Ovary (tissue), 9 donors: Measurements from ENCODE around the gene BAHCC1. TPM values are rescaled to one million over a fixed set of nuclear protein-coding genes. Genes with fewer than 3 reads are reported as not detected.

Source experiments
- DNase-seq, 5 donors: peaks; one replicate each; pipeline ENCODE4 v3.0.0-alpha.2; 2019 to 2020
- H3K27ac ChIP-seq, 2 donors: fragments of 200-600 bp; one replicate each; pipeline versions ENCODE4 v1.5.1 to v1.8.0; 2019 to 2022
- H3K27me3 ChIP-seq: fragments of 200-600 bp; one replicate; pipeline ENCODE4 v1.8.0; 2022
- H3K36me3 ChIP-seq: fragments of 200-600 bp; sonication (generic); one replicate; pipeline ENCODE4 v1.5.1; 2019
- H3K4me1 ChIP-seq: one replicate; pipeline ENCODE4 v1.8.1; 2013; ENCODE audit warnings: mild to moderate bottlenecking, moderate library complexity; ENCODE audit not compliant: insufficient read depth
- H3K4me3 ChIP-seq: fragments of 200-600 bp; sonication (generic); one replicate; pipeline ENCODE4 v1.5.1; 2017
- H3K9me3 ChIP-seq, 2 donors: fragments of 200-600 bp in 1 of 2; sonication (generic) in 1 of 2; one replicate each; pipeline versions ENCODE4 v1.5.1 to v1.8.1; 2013 to 2019; ENCODE audit warnings: mild to moderate bottlenecking in 1 of 2, moderate library complexity in 1 of 2
- CTCF ChIP-seq, 3 donors: fragments of 450-650 bp in 2 of 3; fragments of 200-600 bp in 1 of 3; IDR thresholded peaks; one replicate each; pipeline versions ENCODE4 v1.5.1 to v1.8.0; 2016 to 2022; ENCODE audit warnings: antibody characterized with exemption in 3 of 3, mild to moderate bottlenecking in 1 of 3
- EP300 ChIP-seq: sonication (generic); formaldehyde crosslinking; IDR thresholded peaks from one replicate; pipeline ENCODE4 v1.6.1; 2017; ENCODE audit warnings: antibody characterized with exemption
- POLR2A ChIP-seq: fragments of 450-650 bp; IDR thresholded peaks from one replicate; pipeline ENCODE4 v1.6.1; 2017; ENCODE audit warnings: antibody characterized with exemption, mild to moderate bottlenecking, moderate library complexity
- WGBS, 3 donors: extraction: QIAGEN DNeasy Blood & Tissue Kit in 1 of 3; methylation state at CpG; one replicate each; pipeline versions ENCODE4 v1.1.5 to v1.1.7; 2013 to 2017; 5-methylcytosine and 5-hydroxymethylcytosine counted together
- intact Hi-C, 4 donors: fragments of 100-400 bp; cut with DNase I; formaldehyde crosslinking; loops; one replicate each; pipeline versions ENCODE4 v1.11.0 to v1.15.1; 2022 to 2023
- polyA plus RNA-seq, 2 donors: library from polyadenylated mRNA; stranded (reverse); fragments of 200-250 nt in 1 of 2; fragments of 350-450 nt in 1 of 2; fragmentation: Illumina TruSeq in 1 of 2; extraction: RNeasy Lipid Tissue Mini Kit (QIAGEN cat#74804) in 1 of 2; gene quantifications; one replicate each; pipeline ENCODE4 v1.2.3, GENCODE V29; 2013 to 2014
- total RNA-seq, 7 donors: library from RNA; depleted of rRNA in 2 of 7; stranded (reverse); fragments of >200 nt in 2 of 7; fragmentation: NEBNext Ultra II Directional in 3 of 7; extraction: Animal tissue kit (Norgen Biotek cat#: 25700) in 3 of 7; gene quantifications; one replicate each; pipeline versions ENCODE4 v1.1.0 to v1.2.4, GENCODE V29; 2016 to 2023
- donor health status: DM: no; HTN: no; CAD: no; lungs with moderate emphysema.
- donor health status: DM: no; HTN: no; CAD: no.
- donor health status: Bipolar disorder and iron deficiency.
- donor health status: DM: yes; HTN: yes; CAD: no.
- donor health status: DM: no; HTN: no; CAD: no.
- donor health status: DM: yes; HTN: yes; CAD: no.

BAHCC1 gene
- total and polyA plus RNA-seq, 9 donors = 1.9 to 31.9 (median 18.4) TPM

- Histone ChIP-seq H3K27ac (peak overlapping the region; percentile 61 to 83), H3K4me3 (peak overlapping the region; percentile 57), H3K4me1 (peaks cover 18% of the 10 kb centered on the region), H3K36me3 (no peaks in the 10 kb centered on the region), H3K27me3 (no peaks in the 10 kb centered on the region), H3K9me3 (no peaks in the 10 kb centered on the region)
- WGBS, 3 donors = 1 to 6% (median 2%) methylated on average over 18 to 53 of the region's 60 CpGs
- TF ChIP-seq CTCF (IDR thresholded peaks at IDR 0.05) = no peak
- TF ChIP-seq POLR2A = no peak
- TF ChIP-seq EP300 = no peak
- DNase-seq = peak in 4 of 5 donors; percentile 62 to 79 (median 72)
- intact Hi-C loops = no loop called here
These were observed 8.6 kb upstream of the BAHCC1 start for GRCh38 chr17:81386646-81387099.

- H3K27me3 ChIP-seq = no peaks in the 10 kb centered on the region
- intact Hi-C loops = no loop called here
- H3K4me1 ChIP-seq = peaks cover 21% of the 10 kb centered on the region
- H3K36me3 ChIP-seq = no peaks in the 10 kb centered on the region
- H3K9me3 ChIP-seq = no peaks in the 10 kb centered on the region
- H3K27ac ChIP-seq = peak overlapping the region; percentile 61 to 83
- peak in 4 of 5 donors; percentile 70 to 79 (median 71) for DNase-seq
- no peak for TF ChIP-seq EP300
- TF ChIP-seq POLR2A = peak; percentile 55
- no peak for TF ChIP-seq CTCF (IDR thresholded peaks at IDR 0.05)
- peak overlapping the region; percentile 57 for H3K4me3 ChIP-seq
- 6 to 8% (median 6%) methylated on average over 74 to 96 of the region's 96 CpGs for WGBS, 3 donors
These were observed 7.9 kb upstream of the BAHCC1 start for GRCh38 chr17:81387100-81388090.

GRCh38 chr17:81388091-81388611 is 7.1 kb upstream of the BAHCC1 start:
- Histone ChIP-seq H3K9me3 (no peaks in the 10 kb centered on the region), H3K36me3 (no peaks in the 10 kb centered on the region), H3K4me3 (no peak overlapping the region), H3K27ac (peak overlapping the region; percentile 61 to 83), H3K4me1 (peaks cover 24% of the 10 kb centered on the region), H3K27me3 (no peaks in the 10 kb centered on the region)
- peak in 4 of 5 donors; percentile 39 to 52 (median 48) for DNase-seq
- WGBS, 3 donors = 86 to 94% (median 87%) methylated on average over 13 to 14 of the region's 14 CpGs
- intact Hi-C loops = no loop called here
- TF ChIP-seq EP300 = no peak
- no peak for TF ChIP-seq POLR2A
- no peak for TF ChIP-seq CTCF (IDR thresholded peaks at IDR 0.05)

- intact Hi-C loops = no loop called here
- 81 to 86% (median 84%) methylated on average over 16 to 19 of the region's 19 CpGs for WGBS, 3 donors
- peak in 3 of 5 donors; percentile 53 to 56 (median 55) for DNase-seq
- no peak for TF ChIP-seq POLR2A
- no peak for TF ChIP-seq EP300
- no peak for TF ChIP-seq CTCF (IDR thresholded peaks at IDR 0.05)
- Histone ChIP-seq H3K9me3 (no peaks in the 10 kb centered on the region), H3K4me3 (no peak overlapping the region), H3K4me1 (peaks cover 24% of the 10 kb centered on the region), H3K36me3 (no peaks in the 10 kb centered on the region), H3K27me3 (no peaks in the 10 kb centered on the region), H3K27ac (peak overlapping the region; percentile 38 to 83)
These were observed 6.5 kb upstream of the BAHCC1 start for GRCh38 chr17:81388612-81389367.
